ENCODE measurements around the gene PTCD2. TPM values are rescaled to one million over a fixed set of nuclear protein-coding genes. Genes with fewer than 3 reads are reported as not detected.

The PTCD2 gene
- total and polyA plus RNA-seq, 2 donors from 2014 or later, result 7.2 to 9.8 TPM

DNA sequence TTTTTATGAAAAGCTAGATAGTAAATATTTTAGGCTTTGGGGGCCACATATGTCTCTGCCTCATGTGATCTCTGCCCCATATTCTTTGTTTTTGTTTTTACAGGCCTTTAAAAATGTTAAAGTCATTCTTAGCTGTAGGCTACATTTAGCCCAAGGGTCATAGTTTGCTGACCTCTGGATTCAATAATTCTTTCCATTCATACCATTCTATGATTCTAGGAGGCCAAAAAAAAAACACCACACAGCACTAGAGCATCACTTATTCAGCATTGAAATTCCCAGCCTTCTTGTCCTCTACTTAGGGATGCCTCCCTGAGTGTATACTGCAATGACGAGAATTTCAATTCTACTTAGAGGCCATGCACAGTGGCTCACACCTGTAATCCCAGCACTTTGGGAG is 17.0 kb downstream of the PTCD2 start:
- H3K9me3 ChIP-seq (ENCODE audit: control insufficient read depth in 2 of 3, insufficient read depth in 1 of 3, low read length in 3 of 3), result no peaks in the 10 kb centered on the region
- no peak overlapping the region for H3K4me3 ChIP-seq (ENCODE audit: low read length in 3 of 3)
- peaks cover 0 to 11% (median 6%) of the 10 kb centered on the region in 3 donors for H3K36me3 ChIP-seq (ENCODE audit: control insufficient read depth in 2 of 3, insufficient read depth in 3 of 3, low read length in 3 of 3)
- no peaks in the 10 kb centered on the region for H3K27me3 ChIP-seq (ENCODE audit: control insufficient read depth, insufficient read depth, low read length)
- H3K27ac ChIP-seq (ENCODE audit: low read depth in 2 of 2, low read length in 2 of 2), result no peak overlapping the region
- intact Hi-C loops (cut with DNase I), result no loop called here
- DNase-seq (no peak), FAIRE-seq (no peak)
- no peaks in the 10 kb centered on the region for H3K4me1 ChIP-seq (ENCODE audit: control insufficient read depth in 2 of 3, insufficient read depth in 2 of 3, low read depth in 1 of 3, low read length in 3 of 3)
- TF ChIP-seq CTCF (IDR thresholded peaks at IDR 0.05; ENCODE audit: borderline replicate concordance, extremely low read depth, insufficient read depth), result no peak
- no peak overlapping the region for H3K9ac ChIP-seq (ENCODE audit: low read length in 3 of 3)

DNA sequence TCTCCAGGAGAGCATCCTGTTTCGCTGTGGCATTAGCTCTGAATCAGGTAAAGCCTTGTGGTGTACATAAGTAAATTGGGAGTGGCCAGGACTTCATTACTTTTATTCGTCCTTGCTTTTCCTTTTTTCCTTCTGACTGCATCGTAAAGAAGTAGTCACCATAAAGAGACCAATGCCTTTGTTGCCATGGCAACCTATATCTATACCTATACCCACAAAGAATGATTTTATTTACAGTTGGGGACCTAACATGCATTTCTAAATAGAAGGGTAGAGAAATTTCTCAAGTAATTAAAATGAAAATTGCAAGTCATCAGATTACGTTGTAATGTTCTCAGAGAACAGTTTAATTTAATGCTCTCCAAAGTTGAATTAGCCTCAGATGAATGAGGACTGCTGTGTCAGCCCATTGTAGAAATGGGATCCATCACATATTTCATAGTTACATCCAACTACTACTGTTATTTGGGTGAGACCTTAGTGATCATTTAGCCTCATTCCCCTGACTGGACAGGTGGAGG is 18.6 kb downstream of the PTCD2 start:
- no peak overlapping the region for H3K9ac ChIP-seq (ENCODE audit: low read length in 3 of 3)
- intact Hi-C loops (cut with DNase I), result no loop called here
- peaks cover 3 to 16% (median 13%) of the 10 kb centered on the region in 3 donors for H3K36me3 ChIP-seq (ENCODE audit: control insufficient read depth in 2 of 3, insufficient read depth in 3 of 3, low read length in 3 of 3)
- DNase-seq (no peak), FAIRE-seq (no peak)
- H3K4me3 ChIP-seq (ENCODE audit: low read length in 3 of 3), result no peak overlapping the region
- no peaks in the 10 kb centered on the region for H3K9me3 ChIP-seq (ENCODE audit: control insufficient read depth in 2 of 3, insufficient read depth in 1 of 3, low read length in 3 of 3)
- no peak overlapping the region for H3K27ac ChIP-seq (ENCODE audit: low read depth in 2 of 2, low read length in 2 of 2)
- TF ChIP-seq CTCF (IDR thresholded peaks at IDR 0.05; ENCODE audit: borderline replicate concordance, extremely low read depth, insufficient read depth), result no peak
- no peaks in the 10 kb centered on the region for H3K4me1 ChIP-seq (ENCODE audit: control insufficient read depth in 2 of 3, insufficient read depth in 2 of 3, low read depth in 1 of 3, low read length in 3 of 3)
- no peaks in the 10 kb centered on the region for H3K27me3 ChIP-seq (ENCODE audit: control insufficient read depth, insufficient read depth, low read length)

DNA sequence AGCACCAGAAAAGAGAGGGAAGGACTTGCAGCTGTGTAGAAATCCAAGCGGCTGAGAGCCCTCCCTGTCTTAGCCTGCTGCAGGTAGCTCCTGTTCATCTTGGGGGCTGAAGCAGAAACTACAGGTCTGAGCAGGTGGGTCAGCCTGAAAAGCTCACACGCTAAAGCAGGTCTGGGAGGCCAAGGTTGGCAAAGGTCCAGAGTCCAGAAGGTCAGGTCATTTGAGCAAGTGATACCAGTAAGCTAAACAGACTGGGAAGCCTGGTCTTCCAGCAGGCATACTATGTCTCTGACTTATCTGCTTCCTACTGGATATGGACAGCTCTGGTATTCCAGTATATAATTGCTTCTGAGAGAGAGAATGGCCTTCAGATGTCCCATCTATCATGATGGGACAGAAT is 26.2 kb downstream of the PTCD2 start:
- no peak for DNase-seq
- H3K4me3 ChIP-seq (ENCODE audit: low read length in 3 of 3), result no peak overlapping the region
- no peaks in the 10 kb centered on the region for H3K4me1 ChIP-seq (ENCODE audit: control insufficient read depth in 2 of 3, insufficient read depth in 2 of 3, low read depth in 1 of 3, low read length in 3 of 3)
- intact Hi-C loops (cut with DNase I), result no loop called here
- no peak overlapping the region for H3K27ac ChIP-seq (ENCODE audit: low read depth in 2 of 2, low read length in 2 of 2)
- TF ChIP-seq CTCF (IDR thresholded peaks at IDR 0.05; ENCODE audit: borderline replicate concordance, extremely low read depth, insufficient read depth), result no peak
- no peak overlapping the region for H3K9ac ChIP-seq (ENCODE audit: low read length in 3 of 3)
- H3K36me3 ChIP-seq (ENCODE audit: control insufficient read depth in 2 of 3, insufficient read depth in 3 of 3, low read length in 3 of 3), result peaks cover 3 to 14% (median 7%) of the 10 kb centered on the region in 3 donors
- H3K9me3 ChIP-seq (ENCODE audit: control insufficient read depth in 2 of 3, insufficient read depth in 1 of 3, low read length in 3 of 3), result no peaks in the 10 kb centered on the region
- H3K27me3 ChIP-seq (ENCODE audit: control insufficient read depth, insufficient read depth, low read length), result no peaks in the 10 kb centered on the region
- no peak for FAIRE-seq

DNA sequence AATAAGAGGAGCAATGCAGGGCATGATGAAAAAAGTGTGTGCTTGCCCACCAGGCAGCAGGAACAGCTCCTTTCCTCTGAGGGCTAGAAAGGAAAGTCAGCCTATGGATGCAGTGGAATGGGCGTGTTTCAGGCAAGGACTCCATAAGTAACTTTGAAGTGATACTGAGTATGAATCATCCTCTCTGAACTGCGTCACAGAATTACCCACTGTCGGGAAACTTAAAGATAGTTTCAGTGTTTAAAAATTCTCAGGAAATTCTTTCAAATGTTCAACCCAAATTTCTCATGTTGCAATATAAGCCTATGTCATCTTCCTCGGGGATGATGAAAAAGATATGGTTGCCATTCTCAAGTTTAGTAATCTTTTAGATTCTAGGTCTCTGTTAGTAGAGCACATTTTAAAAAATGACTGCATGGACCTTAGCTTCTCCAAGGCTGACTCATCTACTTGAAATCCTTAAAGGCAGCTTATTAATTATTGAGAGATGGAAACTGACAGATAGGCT is 27.7 kb downstream of the PTCD2 start:
- no peak overlapping the region for H3K9ac ChIP-seq (ENCODE audit: low read length in 3 of 3)
- TF ChIP-seq CTCF (IDR thresholded peaks at IDR 0.05; ENCODE audit: borderline replicate concordance, extremely low read depth, insufficient read depth), result no peak
- H3K4me3 ChIP-seq (ENCODE audit: low read length in 3 of 3), result no peak overlapping the region
- FAIRE-seq (no peak), DNase-seq (no peak)
- H3K4me1 ChIP-seq (ENCODE audit: control insufficient read depth in 2 of 3, insufficient read depth in 2 of 3, low read depth in 1 of 3, low read length in 3 of 3), result no peaks in the 10 kb centered on the region
- peaks cover 3 to 10% (median 4%) of the 10 kb centered on the region in 3 donors for H3K36me3 ChIP-seq (ENCODE audit: control insufficient read depth in 2 of 3, insufficient read depth in 3 of 3, low read length in 3 of 3)
- intact Hi-C loops (cut with DNase I), result no loop called here
- no peaks in the 10 kb centered on the region for H3K27me3 ChIP-seq (ENCODE audit: control insufficient read depth, insufficient read depth, low read length)
- H3K9me3 ChIP-seq (ENCODE audit: control insufficient read depth in 2 of 3, insufficient read depth in 1 of 3, low read length in 3 of 3), result no peaks in the 10 kb centered on the region
- H3K27ac ChIP-seq (ENCODE audit: low read depth in 2 of 2, low read length in 2 of 2), result no peak overlapping the region
